HG03039 (cell line): Measurements from ENCODE around the gene DDR1.
"Not testable (repeated sequence)": the region's sequence is repeated elsewhere in the genome, so short reads cannot be mapped to it uniquely, and the experiment has no call there.

Experiments
- ATAC-seq: cut with Tn5 transposase; IDR thresholded peaks from one replicate; pipeline ENCODE4 v1.9.1; 2021; ENCODE audit warnings: mild to moderate bottlenecking, moderate library complexity; ENCODE audit not compliant: unreplicated experiment

The DDR1 gene

DNA sequence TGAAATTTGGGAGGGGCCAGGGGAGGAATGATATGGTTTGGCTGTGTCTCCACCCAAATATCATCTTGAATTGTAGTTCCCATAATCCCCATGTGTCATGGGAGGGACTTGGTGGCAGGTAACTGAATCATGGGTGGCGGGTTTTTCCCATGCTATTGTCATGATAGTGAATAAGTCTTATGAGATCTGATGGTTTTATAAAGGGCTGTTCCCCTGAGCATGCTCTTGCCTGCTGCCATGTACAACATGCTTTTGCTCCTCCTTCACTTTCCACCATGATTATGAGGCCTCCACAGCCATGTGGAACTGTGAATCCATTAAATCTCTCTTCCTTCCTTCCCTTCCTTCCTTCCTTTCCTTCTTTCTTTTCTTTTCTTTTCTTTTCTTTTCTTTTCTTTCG, 31.9 kb upstream of the DDR1 start:
- not testable (repeated sequence) for ATAC-seq

GRCh38 chr6:30854285-30855040, 29.9 kb upstream of the DDR1 start:
- ATAC-seq, result no peak

- no peak for ATAC-seq
Measured at GRCh38 chr6:30855429-30856075, 28.8 kb upstream of the DDR1 start.

DNA sequence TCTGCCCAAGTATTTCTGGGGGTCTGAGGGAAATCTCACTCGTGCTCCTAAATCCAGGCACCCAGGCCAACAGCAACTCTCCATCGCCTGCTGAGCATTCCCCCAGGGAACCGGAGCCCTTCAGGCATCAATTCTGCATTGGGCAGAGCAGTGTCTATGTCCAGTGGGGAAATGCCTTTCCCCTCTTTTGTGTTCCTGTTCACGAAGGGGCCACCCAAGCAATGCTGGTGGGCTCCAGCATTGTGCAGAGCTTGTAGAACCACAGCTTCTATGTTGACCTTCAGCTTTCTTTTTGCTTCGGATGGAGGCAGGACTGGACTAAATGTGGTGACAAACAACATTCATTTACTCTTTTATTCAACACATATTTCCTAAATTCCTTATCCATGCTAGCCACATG, 27.2 kb upstream of the DDR1 start:
- no peak for ATAC-seq

GRCh38 chr6:30857549-30857948, 26.8 kb upstream of the DDR1 start:
- no peak for ATAC-seq

DNA sequence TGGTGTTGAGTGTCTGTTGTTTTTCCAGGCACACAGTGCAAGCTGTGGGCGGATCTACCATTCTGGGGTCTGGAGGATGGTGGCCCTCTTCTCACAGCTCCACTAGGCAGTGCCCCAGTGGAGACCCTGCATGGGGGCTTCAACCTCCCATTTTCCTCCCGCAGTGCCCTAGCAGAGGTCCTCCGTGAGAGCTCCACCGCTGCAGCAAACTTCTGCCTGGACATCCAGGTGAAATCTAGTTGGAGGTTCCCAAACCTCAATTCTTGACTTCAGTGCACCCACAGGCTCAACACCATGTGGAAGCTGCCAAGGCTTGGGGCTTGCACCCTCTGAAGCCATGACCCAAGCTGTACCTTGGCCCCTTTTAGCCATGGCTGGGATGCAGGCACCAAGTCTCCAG, 24.6 kb upstream of the DDR1 start:
- ATAC-seq, result not testable (repeated sequence)

DNA sequence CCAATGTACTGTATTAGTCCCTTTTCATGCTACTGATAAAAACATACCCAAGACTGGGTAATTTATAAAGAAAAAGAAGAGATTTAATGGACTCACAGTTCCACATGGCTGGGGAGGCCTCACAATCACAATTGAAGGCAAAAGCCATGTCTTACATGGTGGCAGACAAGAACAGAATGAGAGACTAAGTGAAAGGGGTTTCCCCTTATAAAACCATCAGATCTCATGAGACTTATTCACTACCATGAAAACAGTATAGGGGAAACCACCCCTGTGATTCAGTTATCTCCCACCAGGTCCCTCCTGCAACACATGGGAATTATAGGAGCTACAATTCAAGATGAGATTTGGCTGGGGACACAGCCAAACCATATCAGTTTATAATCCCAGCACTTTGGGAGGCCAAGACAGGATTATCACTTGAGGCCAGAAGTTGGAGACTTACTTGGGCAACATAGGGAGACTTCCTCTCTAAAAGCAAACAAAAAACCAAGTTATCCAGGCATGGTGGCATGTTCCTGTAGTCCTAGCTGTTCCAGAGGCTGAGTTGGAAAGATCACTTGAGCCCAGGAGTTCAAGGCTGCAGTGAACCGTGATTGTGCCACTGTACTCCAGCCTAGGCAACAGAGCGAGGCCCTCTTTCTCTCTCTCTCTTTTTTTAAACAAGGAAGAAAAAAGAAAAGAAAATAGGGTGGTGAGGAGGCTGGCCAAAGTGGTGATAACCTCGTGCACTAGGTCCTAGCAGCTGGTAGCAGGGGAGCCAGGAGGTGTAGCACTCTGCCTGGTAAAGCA, 22.9 kb upstream of the DDR1 start:
- ATAC-seq, result no peak

GRCh38 chr6:30862156-30862875, 22.0 kb upstream of the DDR1 start:
- no peak for ATAC-seq

DNA sequence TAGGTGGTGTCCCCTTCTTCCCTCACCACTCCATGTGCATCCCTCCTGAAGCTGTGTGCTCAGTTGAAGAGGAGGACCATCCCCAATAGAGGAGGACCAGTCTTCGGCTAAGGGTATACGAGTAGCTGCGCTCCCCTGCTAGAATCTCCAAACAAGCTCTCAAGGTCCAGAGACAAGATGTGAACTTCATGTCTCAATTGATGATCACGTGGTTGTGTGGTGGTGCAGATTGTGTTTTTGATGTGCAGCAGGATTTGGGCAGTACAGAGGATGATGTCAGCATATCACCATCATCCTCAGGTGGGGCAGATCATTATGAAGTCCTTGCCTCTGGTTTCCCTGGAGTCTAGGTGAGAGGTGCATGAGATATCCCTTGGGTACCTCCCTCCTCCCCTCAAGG, 20.0 kb upstream of the DDR1 start:
- no peak for ATAC-seq

- not testable (repeated sequence) for ATAC-seq
Measured at GRCh38 chr6:30869241-30869749, 15.0 kb upstream of the DDR1 start.

GRCh38 chr6:30870546-30870945, 13.8 kb upstream of the DDR1 start:
- ATAC-seq, result no peak

GRCh38 chr6:30871592-30872183, 12.6 kb upstream of the DDR1 start:
- no peak for ATAC-seq

DNA sequence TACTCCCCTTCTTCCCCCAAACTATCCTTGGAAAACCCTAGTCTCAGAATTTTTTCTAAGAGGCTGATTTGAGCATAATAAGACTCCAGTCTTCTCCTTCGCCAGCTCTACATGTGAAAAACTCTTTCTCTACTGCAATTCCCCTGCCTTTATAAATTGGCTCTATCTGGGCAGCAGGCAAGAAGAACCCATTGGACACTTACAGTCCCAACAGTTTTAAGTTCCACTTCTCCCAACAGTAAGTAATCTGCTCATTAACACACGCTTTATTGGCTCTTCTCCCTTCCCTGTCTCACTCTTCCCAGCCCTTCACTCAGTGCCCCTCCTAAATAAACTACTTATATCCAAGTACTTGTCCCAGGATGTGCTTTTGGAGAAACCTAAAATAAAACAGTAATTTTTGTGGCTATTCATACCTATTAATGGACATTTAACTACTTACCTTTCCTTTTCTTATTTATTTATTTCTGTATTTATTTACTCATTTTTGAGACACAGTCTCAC, 11.1 kb upstream of the DDR1 start:
- no peak for ATAC-seq

GRCh38 chr6:30873795-30874194, 10.5 kb upstream of the DDR1 start:
- ATAC-seq, result not testable (repeated sequence)

- ATAC-seq, result no peak
Measured at GRCh38 chr6:30875244-30876038, 8.9 kb upstream of the DDR1 start.

- ATAC-seq, result no peak
Measured at GRCh38 chr6:30876039-30876730, 8.1 kb upstream of the DDR1 start.

DNA sequence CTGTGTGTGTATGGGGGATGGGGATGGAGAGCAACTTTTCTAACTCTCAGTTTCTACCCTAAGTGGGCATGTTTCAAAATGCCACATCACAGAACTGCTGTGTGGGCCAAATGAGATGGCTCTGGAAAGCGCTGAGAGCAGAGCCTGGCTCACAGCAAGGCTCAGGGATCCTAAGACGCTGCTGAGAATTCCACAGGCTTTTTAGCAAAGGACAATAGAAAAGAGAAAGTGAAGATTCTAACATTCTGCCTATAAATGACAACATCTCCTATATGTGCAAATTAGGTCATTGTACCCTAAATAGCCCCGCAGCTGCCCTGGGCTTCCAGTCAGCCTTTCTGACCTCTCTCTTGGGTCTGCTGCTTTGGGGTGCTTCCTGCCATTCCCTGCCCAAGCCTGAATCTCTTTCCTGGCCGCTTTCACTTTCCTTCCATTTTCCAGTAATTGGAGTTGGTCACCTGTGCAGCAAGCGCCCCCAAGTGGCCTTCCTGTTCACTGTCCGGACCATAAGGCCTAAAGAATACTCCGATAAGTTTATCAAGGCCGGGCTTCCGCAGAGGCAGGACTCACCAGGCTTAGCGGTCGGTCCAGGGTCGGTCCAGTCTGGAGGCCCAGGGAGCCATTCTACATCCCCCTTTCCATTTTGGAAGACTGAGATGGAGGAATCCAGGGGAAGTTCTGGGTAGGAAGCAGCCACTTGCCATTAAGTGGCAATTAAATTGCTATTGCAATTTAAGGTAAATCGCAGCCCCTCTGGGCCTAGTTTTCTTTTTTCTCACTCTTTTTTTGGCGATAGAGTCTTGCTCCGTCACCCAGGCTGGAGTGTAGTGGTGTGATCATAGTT, 6.7 kb upstream of the DDR1 start:
- no peak for ATAC-seq
